AG09309 (cell line): ENCODE data around the gene ARHGEF33.

Experiments used
- DNase-seq: peaks from one replicate; pipeline ENCODE4 v3.0.0-alpha.2; 2010; ENCODE audit warnings: low read depth
- H3K4me3 ChIP-seq: 2 replicates; pipeline ENCODE4 v1.5.1; 2011; ENCODE audit warnings: mild to moderate bottlenecking, low read depth, low read length, moderate library complexity; ENCODE audit not compliant: control insufficient read depth
- TF ChIP-seq, protein P1 (sequence below): IDR thresholded peaks from 2 replicates; pipeline ENCODE4 v1.5.1; 2011; ENCODE audit warnings: mild to moderate bottlenecking, low read depth, low read length, inconsistent platforms; ENCODE audit not compliant: insufficient read depth, control insufficient read depth; ENCODE audit errors: missing control alignments

Gene ARHGEF33

DNA sequence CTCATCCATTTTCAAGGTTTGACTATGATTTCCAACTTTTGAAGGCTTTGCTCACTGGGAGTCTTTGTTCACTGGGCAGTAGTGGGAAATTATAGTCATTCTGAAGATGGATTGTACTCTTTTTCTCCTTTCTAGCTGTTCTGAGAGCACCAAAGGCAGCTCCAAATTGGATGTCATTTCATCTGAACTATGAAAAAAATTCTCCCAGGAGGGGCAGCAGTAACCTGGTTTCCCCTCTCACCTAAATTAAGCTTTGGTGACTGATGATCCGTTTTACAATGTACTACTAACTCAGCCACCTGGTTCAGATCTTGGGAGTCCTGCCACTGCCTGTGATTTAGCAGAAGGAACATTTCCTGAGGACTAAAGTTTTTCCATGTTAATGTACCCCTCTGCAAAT, 17.6 kb downstream of the ARHGEF33 start:
- DNase-seq: no peak
- TF ChIP-seq, protein P1, sequence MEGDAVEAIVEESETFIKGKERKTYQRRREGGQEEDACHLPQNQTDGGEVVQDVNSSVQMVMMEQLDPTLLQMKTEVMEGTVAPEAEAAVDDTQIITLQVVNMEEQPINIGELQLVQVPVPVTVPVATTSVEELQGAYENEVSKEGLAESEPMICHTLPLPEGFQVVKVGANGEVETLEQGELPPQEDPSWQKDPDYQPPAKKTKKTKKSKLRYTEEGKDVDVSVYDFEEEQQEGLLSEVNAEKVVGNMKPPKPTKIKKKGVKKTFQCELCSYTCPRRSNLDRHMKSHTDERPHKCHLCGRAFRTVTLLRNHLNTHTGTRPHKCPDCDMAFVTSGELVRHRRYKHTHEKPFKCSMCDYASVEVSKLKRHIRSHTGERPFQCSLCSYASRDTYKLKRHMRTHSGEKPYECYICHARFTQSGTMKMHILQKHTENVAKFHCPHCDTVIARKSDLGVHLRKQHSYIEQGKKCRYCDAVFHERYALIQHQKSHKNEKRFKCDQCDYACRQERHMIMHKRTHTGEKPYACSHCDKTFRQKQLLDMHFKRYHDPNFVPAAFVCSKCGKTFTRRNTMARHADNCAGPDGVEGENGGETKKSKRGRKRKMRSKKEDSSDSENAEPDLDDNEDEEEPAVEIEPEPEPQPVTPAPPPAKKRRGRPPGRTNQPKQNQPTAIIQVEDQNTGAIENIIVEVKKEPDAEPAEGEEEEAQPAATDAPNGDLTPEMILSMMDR: no peak
- H3K4me3 ChIP-seq: no peak overlapping the region

DNA sequence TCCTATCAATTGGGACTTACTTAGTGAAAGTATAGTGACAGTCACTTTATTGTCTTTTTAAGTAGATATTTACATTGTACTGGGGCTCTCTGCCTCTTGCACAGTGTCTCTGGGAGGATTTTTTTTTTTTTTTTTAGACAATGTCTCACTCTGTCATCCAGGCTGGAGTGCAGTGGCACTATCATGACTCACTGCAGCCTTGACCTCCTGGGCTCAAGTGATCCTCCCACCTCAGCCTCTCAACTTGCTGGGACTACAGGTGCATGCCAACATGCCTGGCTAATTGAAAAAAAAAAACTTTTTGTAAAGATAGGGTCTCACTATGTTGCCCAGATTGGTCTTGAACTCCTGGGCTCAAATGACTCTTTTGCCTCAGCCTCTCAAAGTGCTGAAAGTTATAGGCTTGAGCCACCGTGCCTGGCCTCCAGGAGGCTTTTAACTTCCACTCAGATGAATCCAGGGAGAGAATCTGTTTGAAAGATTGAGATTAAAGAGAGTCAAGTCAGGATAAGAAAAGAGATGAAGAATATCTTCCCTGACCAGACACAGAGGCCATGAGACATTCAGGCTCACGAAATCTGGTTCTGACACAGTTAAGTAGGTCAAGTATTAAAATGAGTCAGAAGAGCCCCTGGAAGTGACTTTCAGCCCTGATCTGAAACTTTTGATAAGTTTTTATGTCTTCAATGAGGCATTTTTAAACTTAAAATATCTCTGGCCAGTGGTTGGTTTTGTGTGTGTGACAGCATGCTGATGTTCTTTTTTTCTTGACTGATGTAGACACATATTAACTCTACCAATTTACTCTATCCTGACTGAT, 18.3 kb downstream of the ARHGEF33 start:
- no peak for DNase-seq
- no peak overlapping the region for H3K4me3 ChIP-seq
- TF ChIP-seq, protein P1: no peak

DNA sequence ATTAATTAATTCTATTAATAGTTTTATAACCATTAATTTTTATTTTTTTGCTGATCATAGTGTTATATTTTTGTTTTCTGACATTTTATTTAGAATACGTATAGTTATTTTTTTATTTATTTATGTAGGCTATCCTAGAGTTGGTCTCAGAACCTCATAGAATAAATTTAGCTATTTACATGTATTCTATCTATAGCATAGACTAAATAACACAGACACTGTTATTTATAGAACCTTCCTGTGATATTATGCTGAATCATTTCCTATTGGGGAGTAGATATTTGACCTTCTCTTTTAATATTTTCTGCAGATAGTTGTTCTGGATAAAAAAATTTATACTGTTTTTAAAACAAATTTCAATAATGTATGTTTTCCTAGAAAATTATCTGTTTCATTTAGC, 20.2 kb downstream of the ARHGEF33 start:
- TF ChIP-seq, protein P1: no peak
- no peak for DNase-seq
- no peak overlapping the region for H3K4me3 ChIP-seq

DNA sequence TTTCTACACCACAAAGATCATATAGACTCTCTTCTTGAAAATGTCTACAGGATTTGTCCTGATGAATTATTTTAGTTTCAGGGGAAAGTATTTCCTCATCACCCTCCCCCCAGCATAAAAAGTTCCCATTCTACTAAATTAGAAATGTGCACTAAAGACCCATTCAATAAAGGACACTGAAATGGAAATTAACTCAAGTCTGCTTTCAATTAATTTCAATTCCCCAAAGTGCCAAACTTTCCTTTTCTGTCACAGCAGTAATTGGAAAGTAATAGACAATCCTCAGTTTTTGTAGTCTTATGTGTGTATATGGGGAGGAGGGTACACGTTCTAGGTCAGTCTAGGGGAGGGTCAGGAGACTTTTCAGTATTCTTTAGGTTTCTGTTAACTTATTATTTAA, 21.5 kb downstream of the ARHGEF33 start:
- H3K4me3 ChIP-seq: no peak overlapping the region
- TF ChIP-seq, protein P1: no peak
- DNase-seq: no peak

DNA sequence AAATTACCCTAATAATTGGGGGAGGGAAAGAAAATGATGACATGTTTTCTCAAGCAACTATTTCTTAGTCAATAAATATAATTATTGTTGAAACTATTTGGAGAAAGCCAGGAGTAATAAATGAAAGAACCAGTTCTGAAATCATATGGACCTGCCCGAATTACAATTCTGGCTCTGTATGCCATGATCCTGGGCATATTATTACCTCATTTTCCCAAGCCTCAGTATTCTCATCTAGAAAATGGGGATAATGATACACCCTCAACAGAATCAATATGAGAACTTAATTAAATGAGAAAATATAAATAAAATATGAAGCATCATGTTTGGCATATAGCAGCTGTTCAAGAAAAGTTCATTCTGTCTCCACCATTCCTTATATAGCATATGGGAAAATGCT, 22.9 kb downstream of the ARHGEF33 start:
- DNase-seq: no peak
- H3K4me3 ChIP-seq: no peak overlapping the region
- TF ChIP-seq, protein P1: no peak

DNA sequence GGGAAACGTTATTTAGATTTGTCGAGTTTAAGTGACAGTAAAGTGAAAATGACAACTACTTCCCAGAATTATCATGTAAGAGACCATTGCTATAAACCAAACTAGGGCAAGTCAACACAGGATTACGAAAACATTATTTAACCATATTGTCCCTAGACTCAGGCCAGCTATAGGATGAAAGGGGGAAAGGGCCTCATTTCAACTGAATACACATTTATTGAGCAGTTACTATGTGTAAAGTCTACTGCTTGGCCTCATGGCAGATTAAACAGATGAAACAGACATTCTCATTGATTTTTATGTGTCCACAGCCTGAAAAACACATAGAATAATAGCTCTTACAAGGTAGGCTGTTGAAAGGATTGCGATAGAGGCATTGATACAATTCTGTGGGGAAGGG, 32.7 kb downstream of the ARHGEF33 start:
- no peak for DNase-seq
- TF ChIP-seq, protein P1: no peak
- H3K4me3 ChIP-seq: no peak overlapping the region
